DOHH2 (cell line): Measurements from ENCODE around the gene TSG101.

Experiments
- H3F3A ChIP-seq: fragments of 200-600 bp; sonication (generic), shearing (Covaris generic); 2 replicates; pipeline ENCODE4 v1.6.0; 2016; ENCODE audit warnings: antibody characterized with exemption, mild to moderate bottlenecking; ENCODE audit not compliant: control insufficient read depth, insufficient read depth
- H3K27ac ChIP-seq: fragments of 200-600 bp; sonication (generic); 2 replicates; pipeline ENCODE4 v1.5.1; 2014; ENCODE audit warnings: low read depth, mild to moderate bottlenecking, low read length, moderate library complexity
- H3K27me3 ChIP-seq: fragments of 200-600 bp; sonication (generic); 2 replicates; pipeline ENCODE4 v1.6.1; 2014; ENCODE audit warnings: mild to moderate bottlenecking, low read length, mixed read lengths; ENCODE audit not compliant: control insufficient read depth
- H3K36me3 ChIP-seq: fragments of 200-600 bp; sonication (generic); 2 replicates; pipeline ENCODE4 v1.6.1; 2014; ENCODE audit warnings: mild to moderate bottlenecking, low read length, moderate library complexity, mixed read lengths; ENCODE audit not compliant: control insufficient read depth
- H3K4me1 ChIP-seq: fragments of 200-600 bp; sonication (generic); 2 replicates; pipeline ENCODE4 v1.6.1; 2014; ENCODE audit warnings: mild to moderate bottlenecking, low read length, mixed read lengths; ENCODE audit not compliant: control insufficient read depth
- H3K4me2 ChIP-seq: fragments of 200-600 bp; sonication (generic); 2 replicates; pipeline ENCODE4 v1.6.0; 2014; ENCODE audit warnings: mild to moderate bottlenecking, low read length, moderate library complexity
- H3K4me3 ChIP-seq: fragments of 200-600 bp; sonication (generic); 2 replicates; pipeline ENCODE4 v1.5.1; 2014; ENCODE audit warnings: mild to moderate bottlenecking, low read length, mixed read lengths
- H3K79me2 ChIP-seq: fragments of 200-600 bp; sonication (generic); 2 replicates; pipeline ENCODE4 v1.6.1; 2014; ENCODE audit warnings: mild to moderate bottlenecking, low read length, mixed read lengths; ENCODE audit not compliant: control insufficient read depth
- H3K9me2 ChIP-seq: fragments of 200-600 bp; sonication (generic); replicated peaks from 2 replicates; pipeline ENCODE4 v1.6.1; 2014; ENCODE audit warnings: mild to moderate bottlenecking, low read length, mixed read lengths; ENCODE audit not compliant: control insufficient read depth
- H3K9me3 ChIP-seq: fragments of 200-600 bp; sonication (generic); 2 replicates; pipeline ENCODE4 v1.6.1; 2014; ENCODE audit warnings: antibody characterized with exemption, low read length, mixed read lengths; ENCODE audit not compliant: control insufficient read depth, insufficient read depth
- H4K20me1 ChIP-seq: fragments of 200-600 bp; sonication (generic); 2 replicates; pipeline ENCODE4 v1.6.0; 2014; ENCODE audit warnings: low read depth, mild to moderate bottlenecking, antibody characterized with exemption, low read length, moderate library complexity; ENCODE audit not compliant: control insufficient read depth, insufficient read depth
- EZH2phosphoT487 ChIP-seq: fragments of 200-600 bp; sonication (generic); IDR thresholded peaks from 2 replicates; pipeline ENCODE4 v1.6.1; 2017; ENCODE audit warnings: borderline replicate concordance, mild to moderate bottlenecking, antibody characterized with exemption, low read length, moderate library complexity, mixed read lengths
- TF ChIP-seq, protein P1 (sequence below): fragments of 200-600 bp; sonication (generic); IDR thresholded peaks from one replicate; pipeline ENCODE4 v1.5.1; 2014; ENCODE audit warnings: antibody characterized with exemption, mild to moderate bottlenecking, low read depth, low read length; ENCODE audit not compliant: poor library complexity, severe bottlenecking

TSG101 gene

DNA sequence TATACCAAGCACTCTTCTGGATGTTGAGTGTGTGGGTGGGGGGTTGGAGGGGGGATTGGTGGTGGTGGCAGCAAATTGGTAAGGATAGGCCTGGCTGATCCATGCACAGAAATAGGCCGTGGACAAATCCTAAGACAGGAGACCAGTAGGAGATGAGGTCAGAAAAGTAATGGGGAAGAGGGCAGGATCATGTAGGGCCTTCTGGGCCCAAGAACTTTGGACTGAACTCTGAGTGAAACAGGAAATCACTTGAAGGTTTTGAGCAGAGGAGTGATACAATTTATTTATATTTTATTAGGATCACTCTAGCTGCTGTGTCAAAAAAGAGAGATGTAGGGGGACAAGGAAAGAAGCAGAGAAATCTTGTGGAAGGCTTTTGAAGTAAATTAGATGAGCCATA lies 28.7 kb downstream of the TSG101 start:
- no peak overlapping the region for H3K27ac ChIP-seq
- H3F3A ChIP-seq, result no peaks in the 10 kb centered on the region
- no peaks in the 10 kb centered on the region for H3K27me3 ChIP-seq
- H3K4me1 ChIP-seq, result no peaks in the 10 kb centered on the region
- no peaks in the 10 kb centered on the region for H3K9me2 ChIP-seq
- TF ChIP-seq EZH2phosphoT487, result no peak
- TF ChIP-seq, protein P1, sequence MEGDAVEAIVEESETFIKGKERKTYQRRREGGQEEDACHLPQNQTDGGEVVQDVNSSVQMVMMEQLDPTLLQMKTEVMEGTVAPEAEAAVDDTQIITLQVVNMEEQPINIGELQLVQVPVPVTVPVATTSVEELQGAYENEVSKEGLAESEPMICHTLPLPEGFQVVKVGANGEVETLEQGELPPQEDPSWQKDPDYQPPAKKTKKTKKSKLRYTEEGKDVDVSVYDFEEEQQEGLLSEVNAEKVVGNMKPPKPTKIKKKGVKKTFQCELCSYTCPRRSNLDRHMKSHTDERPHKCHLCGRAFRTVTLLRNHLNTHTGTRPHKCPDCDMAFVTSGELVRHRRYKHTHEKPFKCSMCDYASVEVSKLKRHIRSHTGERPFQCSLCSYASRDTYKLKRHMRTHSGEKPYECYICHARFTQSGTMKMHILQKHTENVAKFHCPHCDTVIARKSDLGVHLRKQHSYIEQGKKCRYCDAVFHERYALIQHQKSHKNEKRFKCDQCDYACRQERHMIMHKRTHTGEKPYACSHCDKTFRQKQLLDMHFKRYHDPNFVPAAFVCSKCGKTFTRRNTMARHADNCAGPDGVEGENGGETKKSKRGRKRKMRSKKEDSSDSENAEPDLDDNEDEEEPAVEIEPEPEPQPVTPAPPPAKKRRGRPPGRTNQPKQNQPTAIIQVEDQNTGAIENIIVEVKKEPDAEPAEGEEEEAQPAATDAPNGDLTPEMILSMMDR, result no peak
- H3K36me3 ChIP-seq, result peaks cover 67% of the 10 kb centered on the region
- no peak overlapping the region for H3K4me2 ChIP-seq
- H3K4me3 ChIP-seq, result no peak overlapping the region
- H4K20me1 ChIP-seq, result no peaks in the 10 kb centered on the region
- H3K79me2 ChIP-seq, result no peaks in the 10 kb centered on the region
- H3K9me3 ChIP-seq, result no peaks in the 10 kb centered on the region

DNA sequence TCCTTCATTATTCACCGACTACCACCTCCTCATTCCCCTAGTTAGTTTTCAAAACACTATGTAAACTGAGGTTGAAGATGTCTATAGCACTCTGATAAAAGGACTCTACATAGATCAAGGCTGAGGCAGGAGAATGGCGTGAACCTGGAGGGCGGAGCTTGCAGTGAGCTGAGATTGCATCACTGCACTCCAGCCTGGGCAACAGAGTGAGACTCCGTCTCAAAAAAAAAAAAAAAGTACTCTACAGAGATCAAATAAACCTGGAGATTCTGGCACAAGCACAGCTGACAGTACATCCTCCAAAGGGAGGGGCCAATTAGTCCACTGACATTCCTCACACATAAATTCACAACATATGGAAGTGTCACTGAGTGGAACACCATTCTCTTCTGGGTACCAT lies 31.0 kb downstream of the TSG101 start:
- no peak overlapping the region for H3K4me2 ChIP-seq

DNA sequence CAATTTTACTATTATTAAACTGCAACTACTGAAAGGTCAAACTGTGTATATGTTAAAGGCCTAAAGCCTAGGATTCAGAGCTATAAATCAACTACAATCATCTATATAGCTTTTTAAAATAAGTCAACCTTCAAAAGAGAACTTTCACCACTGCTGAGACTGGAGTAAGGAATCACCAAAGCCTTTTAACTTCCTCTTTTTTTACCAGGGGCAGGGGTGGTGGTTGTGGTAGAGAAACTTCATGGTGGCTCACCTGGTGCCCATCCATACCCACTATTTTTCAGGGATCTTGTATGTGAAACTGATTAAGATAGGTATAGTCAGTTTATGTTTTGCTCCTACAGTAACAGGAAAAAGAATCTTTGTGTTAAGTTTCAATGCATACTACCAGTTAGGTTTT lies 31.5 kb downstream of the TSG101 start:
- Histone ChIP-seq H3K4me3 (no peak overlapping the region), H3K4me1 (no peaks in the 10 kb centered on the region), H3K79me2 (no peaks in the 10 kb centered on the region), H3K9me3 (no peaks in the 10 kb centered on the region), H3K27ac (no peak overlapping the region), H3K27me3 (no peaks in the 10 kb centered on the region), H3K9me2 (no peaks in the 10 kb centered on the region), H3F3A (no peaks in the 10 kb centered on the region), H3K4me2 (no peak overlapping the region), H4K20me1 (no peaks in the 10 kb centered on the region), H3K36me3 (peaks cover 60% of the 10 kb centered on the region)
- TF ChIP-seq EZH2phosphoT487, result no peak
- TF ChIP-seq, protein P1, result no peak

More for the DNA sequence above, 31.0 kb downstream of the TSG101 start:
- Histone ChIP-seq H3K9me3 (no peaks in the 10 kb centered on the region), H3K36me3 (peaks cover 59% of the 10 kb centered on the region), H3K9me2 (no peaks in the 10 kb centered on the region), H3K79me2 (no peaks in the 10 kb centered on the region), H3F3A (no peaks in the 10 kb centered on the region), H3K27me3 (no peaks in the 10 kb centered on the region), H3K4me1 (no peaks in the 10 kb centered on the region), H3K27ac (no peak overlapping the region), H4K20me1 (no peaks in the 10 kb centered on the region), H3K4me3 (no peak overlapping the region)
- TF ChIP-seq, protein P1, result no peak

DNA sequence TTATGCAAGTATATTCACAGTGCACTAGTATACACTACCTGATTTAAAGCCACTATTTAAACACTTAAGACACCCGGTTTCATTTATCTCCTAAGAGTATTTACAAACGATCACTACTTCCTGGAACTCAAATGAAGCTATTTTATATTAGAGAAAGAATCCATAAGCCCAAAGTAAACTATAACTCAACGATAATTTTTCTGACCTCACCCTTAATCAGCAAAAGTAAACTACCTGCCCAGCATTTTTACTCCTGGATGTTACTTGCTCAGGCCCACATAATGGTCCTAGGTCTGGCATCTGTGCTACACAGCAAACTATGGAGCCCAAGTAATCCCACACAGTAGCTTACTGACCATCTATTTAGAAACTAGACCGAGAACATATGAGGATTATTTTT lies 33.4 kb downstream of the TSG101 start:
- Histone ChIP-seq H3K9me3 (no peaks in the 10 kb centered on the region), H3K4me1 (no peaks in the 10 kb centered on the region)

More for the DNA sequence above, 33.4 kb downstream of the TSG101 start:
- Histone ChIP-seq H3K4me2 (no peak overlapping the region), H3K79me2 (no peaks in the 10 kb centered on the region), H3K27me3 (no peaks in the 10 kb centered on the region), H3K36me3 (peaks cover 52% of the 10 kb centered on the region), H3K4me3 (no peak overlapping the region), H3K9me2 (no peaks in the 10 kb centered on the region), H4K20me1 (no peaks in the 10 kb centered on the region), H3F3A (no peaks in the 10 kb centered on the region), H3K27ac (no peak overlapping the region)
- TF ChIP-seq EZH2phosphoT487, result no peak
- TF ChIP-seq, protein P1, result no peak
